IMR-90 (cell line): ENCODE data around the gene UCP2.

ENCODE experiments used
- BHLHE40 ChIP-seq: fragments of 150-350 bp; IDR thresholded peaks from 2 replicates; pipeline ENCODE4 v1.6.1; 2016; ENCODE audit warnings: mild to moderate bottlenecking, low read depth, low read length
- CTCF ChIP-seq: conservative IDR thresholded peaks from 2 replicates; pipeline ENCODE4 v1.5.1; 2012; ENCODE audit warnings: mild to moderate bottlenecking, low read depth, low read length, improper control_type of control experiment
- POLR2A ChIP-seq: IDR thresholded peaks from 2 replicates; pipeline ENCODE4 v1.6.1; 2012; ENCODE audit warnings: mild to moderate bottlenecking, low read depth, low read length

GRCh38 chr11:73963861-73964260 is 18.8 kb downstream of the UCP2 start:
- no peak for TF ChIP-seq CTCF
- no peak for TF ChIP-seq BHLHE40
- no peak for TF ChIP-seq POLR2A
